ENCODE results near the gene PARD3. TPM values are rescaled to one million over a fixed set of nuclear protein-coding genes. Genes with fewer than 3 reads are reported as not detected.

Gene PARD3
- total RNA-seq, 1 donor from 2014 or later, result 58.7 TPM

DNA sequence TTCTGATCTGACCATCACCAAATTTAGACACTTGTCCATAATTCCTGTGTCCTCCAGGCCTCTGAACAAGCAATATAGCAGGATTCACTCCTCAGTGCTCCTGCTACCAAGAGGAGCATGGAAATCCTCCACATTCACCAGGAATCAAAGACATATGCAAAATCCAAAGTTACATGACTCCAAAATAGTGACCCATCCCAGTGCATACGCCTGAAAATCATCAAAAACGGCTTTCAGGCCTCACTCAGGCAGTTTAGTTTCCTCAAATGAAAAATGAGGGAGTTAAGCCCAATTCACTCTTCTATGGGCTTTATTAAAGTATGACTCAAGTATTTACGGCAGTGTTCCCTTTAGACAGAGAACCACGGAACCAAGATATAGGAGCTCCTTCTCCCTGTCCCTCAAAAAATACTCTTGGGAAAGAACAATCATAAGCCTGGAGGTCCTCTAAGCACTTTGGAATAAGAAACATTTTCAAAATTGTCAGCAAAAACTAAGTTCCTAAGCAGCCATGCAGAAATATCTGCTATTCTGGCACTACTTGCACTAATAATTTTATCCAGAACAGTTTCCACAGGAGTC is 240.7 kb downstream of the PARD3 start:
- no peaks in the 10 kb centered on the region for H3K36me3 Mint-ChIP-seq
- peaks cover 53% of the 10 kb centered on the region for H3K79me2 ChIP-seq (ENCODE audit: low read depth)
- no peaks in the 10 kb centered on the region for H3K27me3 ChIP-seq
- no peak overlapping the region for H3K4me3 ChIP-seq
- H3K4me1 ChIP-seq, result peaks cover 13% of the 10 kb centered on the region
- H3K4me2 ChIP-seq, result no peak overlapping the region
- H4K20me1 ChIP-seq (ENCODE audit: low read depth), result peaks cover 30% of the 10 kb centered on the region
- H3K4me3 Mint-ChIP-seq, result no peak overlapping the region
- no peak overlapping the region for H3K9ac ChIP-seq
- H3K27me3 Mint-ChIP-seq (ENCODE audit: insufficient read depth, low read depth), result no peaks in the 10 kb centered on the region
- DNase-seq (ENCODE audit: low spot score), result no peak
- TF ChIP-seq EZH2 (IDR thresholded peaks at IDR 0.05), result no peak
- TF ChIP-seq, protein P1, sequence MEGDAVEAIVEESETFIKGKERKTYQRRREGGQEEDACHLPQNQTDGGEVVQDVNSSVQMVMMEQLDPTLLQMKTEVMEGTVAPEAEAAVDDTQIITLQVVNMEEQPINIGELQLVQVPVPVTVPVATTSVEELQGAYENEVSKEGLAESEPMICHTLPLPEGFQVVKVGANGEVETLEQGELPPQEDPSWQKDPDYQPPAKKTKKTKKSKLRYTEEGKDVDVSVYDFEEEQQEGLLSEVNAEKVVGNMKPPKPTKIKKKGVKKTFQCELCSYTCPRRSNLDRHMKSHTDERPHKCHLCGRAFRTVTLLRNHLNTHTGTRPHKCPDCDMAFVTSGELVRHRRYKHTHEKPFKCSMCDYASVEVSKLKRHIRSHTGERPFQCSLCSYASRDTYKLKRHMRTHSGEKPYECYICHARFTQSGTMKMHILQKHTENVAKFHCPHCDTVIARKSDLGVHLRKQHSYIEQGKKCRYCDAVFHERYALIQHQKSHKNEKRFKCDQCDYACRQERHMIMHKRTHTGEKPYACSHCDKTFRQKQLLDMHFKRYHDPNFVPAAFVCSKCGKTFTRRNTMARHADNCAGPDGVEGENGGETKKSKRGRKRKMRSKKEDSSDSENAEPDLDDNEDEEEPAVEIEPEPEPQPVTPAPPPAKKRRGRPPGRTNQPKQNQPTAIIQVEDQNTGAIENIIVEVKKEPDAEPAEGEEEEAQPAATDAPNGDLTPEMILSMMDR (IDR thresholded peaks at IDR 0.05), result no peak
- no peak for TF ChIP-seq EZH2phosphoT487 (IDR thresholded peaks at IDR 0.05)
- peak overlapping the region; percentile 23 for H3K27ac Mint-ChIP-seq
- H2AFZ ChIP-seq (replicated peaks), result no peak overlapping the region
- H3F3A ChIP-seq (ENCODE audit: low read depth), result peaks cover 4% of the 10 kb centered on the region
- H3K27ac ChIP-seq, result no peak overlapping the region
- no peaks in the 10 kb centered on the region for H3K36me3 ChIP-seq
- peaks cover 57% of the 10 kb centered on the region for H3K4me1 Mint-ChIP-seq
- H3K9me3 ChIP-seq (ENCODE audit: low read depth), result no peaks in the 10 kb centered on the region
- H3K9me3 Mint-ChIP-seq, result no peaks in the 10 kb centered on the region

DNA sequence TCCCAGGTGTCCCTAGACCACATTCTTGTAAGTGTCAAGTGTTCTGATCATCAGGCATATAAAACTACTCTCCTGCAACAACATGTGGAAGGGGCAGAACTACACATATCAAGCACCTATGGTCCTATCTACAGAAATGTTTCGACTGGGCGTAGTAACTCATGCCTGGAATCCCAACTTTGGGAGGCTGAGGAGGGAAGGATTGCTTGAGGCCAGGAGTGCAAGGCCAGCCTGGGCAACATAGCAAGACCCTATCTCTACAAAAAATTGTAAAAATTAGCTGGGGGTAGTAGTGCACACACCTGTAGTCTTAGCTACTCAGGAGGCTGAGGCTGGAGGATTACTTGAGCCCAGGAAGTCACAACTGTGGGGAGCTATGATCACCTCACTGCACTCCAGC is 244.2 kb downstream of the PARD3 start:
- Mint-ChIP-seq H3K27ac (no peak overlapping the region), H3K4me1 (peaks cover 64% of the 10 kb centered on the region), H3K27me3 (ENCODE audit: insufficient read depth, low read depth) (no peaks in the 10 kb centered on the region), H3K36me3 (no peaks in the 10 kb centered on the region), H3K9me3 (no peaks in the 10 kb centered on the region), H3K4me3 (no peak overlapping the region)
- H3F3A ChIP-seq (ENCODE audit: low read depth), result peaks cover 21% of the 10 kb centered on the region
- no peak overlapping the region for H3K27ac ChIP-seq
- H3K9me3 ChIP-seq (ENCODE audit: low read depth), result no peaks in the 10 kb centered on the region
- peaks cover 48% of the 10 kb centered on the region for H4K20me1 ChIP-seq (ENCODE audit: low read depth)
- H3K79me2 ChIP-seq (ENCODE audit: low read depth), result peaks cover 51% of the 10 kb centered on the region
- DNase-seq (ENCODE audit: low spot score), result no peak
- TF ChIP-seq, protein P1 (IDR thresholded peaks at IDR 0.05), result no peak
- TF ChIP-seq EZH2 (IDR thresholded peaks at IDR 0.05) (no peak), EZH2phosphoT487 (IDR thresholded peaks at IDR 0.05) (no peak)
- H3K4me1 ChIP-seq, result peaks cover 27% of the 10 kb centered on the region
- no peak overlapping the region for H2AFZ ChIP-seq (replicated peaks)
- no peaks in the 10 kb centered on the region for H3K27me3 ChIP-seq
- no peak overlapping the region for H3K4me2 ChIP-seq
- no peak overlapping the region for H3K4me3 ChIP-seq
- no peaks in the 10 kb centered on the region for H3K36me3 ChIP-seq
- H3K9ac ChIP-seq, result no peak overlapping the region

DNA sequence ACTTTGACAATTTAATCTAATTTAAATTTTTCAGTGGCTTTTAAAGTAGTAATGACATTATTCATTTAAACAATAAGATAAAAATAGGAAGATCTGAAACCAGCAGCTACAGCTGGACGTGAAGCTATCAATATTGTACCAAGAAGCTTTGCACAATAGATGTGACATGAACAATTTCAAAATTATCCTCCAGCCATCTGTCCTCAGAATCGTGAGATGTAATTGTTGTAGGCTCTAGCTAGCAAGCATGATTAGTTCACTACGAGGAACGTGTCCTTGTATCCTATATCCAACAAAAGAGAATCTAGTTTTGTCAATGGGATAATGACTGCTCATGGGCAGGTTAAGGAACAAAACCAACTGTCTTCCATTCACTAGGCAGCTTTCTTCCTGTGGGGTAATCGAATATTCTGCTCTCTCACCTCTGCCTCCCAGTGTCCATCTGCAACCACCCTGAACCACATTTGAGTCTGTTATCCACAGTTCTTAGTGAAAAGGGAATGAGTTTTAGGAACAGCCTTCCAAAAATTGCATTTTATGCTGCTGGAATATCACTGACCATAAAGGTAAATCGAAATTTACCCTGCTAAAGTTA is 247.3 kb downstream of the PARD3 start:
- no peak for TF ChIP-seq EZH2phosphoT487 (IDR thresholded peaks at IDR 0.05)
- TF ChIP-seq, protein P1 (IDR thresholded peaks at IDR 0.05), result peak; percentile 10
- peak; percentile 22 for DNase-seq (ENCODE audit: low spot score)
- Mint-ChIP-seq H3K9me3 (no peaks in the 10 kb centered on the region), H3K4me3 (no peak overlapping the region), H3K27me3 (ENCODE audit: insufficient read depth, low read depth) (peaks cover 3% of the 10 kb centered on the region), H3K4me1 (peaks cover 53% of the 10 kb centered on the region), H3K27ac (peak overlapping the region; percentile 61), H3K36me3 (peaks cover 2% of the 10 kb centered on the region)
- peaks cover 26% of the 10 kb centered on the region for H3F3A ChIP-seq (ENCODE audit: low read depth)
- no peak overlapping the region for H2AFZ ChIP-seq (replicated peaks)
- no peaks in the 10 kb centered on the region for H3K27me3 ChIP-seq
- peaks cover 52% of the 10 kb centered on the region for H3K79me2 ChIP-seq (ENCODE audit: low read depth)
- no peak overlapping the region for H3K27ac ChIP-seq
- H3K9me3 ChIP-seq (ENCODE audit: low read depth), result no peaks in the 10 kb centered on the region
- H3K36me3 ChIP-seq, result no peaks in the 10 kb centered on the region
- H3K4me3 ChIP-seq, result no peak overlapping the region
- H3K9ac ChIP-seq, result no peak overlapping the region
- peak overlapping the region; percentile 26 for H3K4me2 ChIP-seq
- peaks cover 48% of the 10 kb centered on the region for H4K20me1 ChIP-seq (ENCODE audit: low read depth)
- H3K4me1 ChIP-seq, result peaks cover 30% of the 10 kb centered on the region

Data from neural progenitor cell (in vitro differentiated cells).